Lower leg skin (tissue), 4 donors: ENCODE results near the gene ZNF394. TPM values are rescaled to one million over a fixed set of nuclear protein-coding genes. Genes with fewer than 3 reads are reported as not detected.

ENCODE experiments used
- DNase-seq, 2 donors: peaks; one replicate each; pipeline ENCODE4 v3.0.0-alpha.2; 2019; ENCODE audit warnings: low spot score in 2 of 2
- H3K4me3 ChIP-seq: fragments of 200-600 bp; sonication (generic); 2 replicates; pipeline ENCODE4 v1.5.1; 2017; ENCODE audit warnings: mild to moderate bottlenecking, low read depth; ENCODE audit not compliant: poor library complexity, severe bottlenecking
- POLR2A ChIP-seq, 2 donors: fragments of 450-650 bp; IDR thresholded peaks; one replicate each; pipeline ENCODE4 v1.6.1; 2016 to 2017; ENCODE audit warnings: antibody characterized with exemption in 2 of 2, mild to moderate bottlenecking in 1 of 2, moderate library complexity in 1 of 2
- WGBS, 2 donors: methylation state at CpG; one replicate each; pipeline ENCODE4 v1.1.5; 2018; 5-methylcytosine and 5-hydroxymethylcytosine counted together
- intact Hi-C: fragments of 100-400 bp; cut with DNase I; formaldehyde crosslinking; loops from one replicate; pipeline ENCODE4 v1.15.0; 2023; ENCODE audit warnings: low total_unique reads
- total RNA-seq, 4 donors: library from RNA; depleted of rRNA; stranded (reverse); fragments of >200 nt; gene quantifications; one replicate each; pipeline ENCODE4 v1.1.0, GENCODE V29; 2016
- TF ChIP-seq, protein P1 (sequence below), 3 donors: fragments of 450-650 bp; IDR thresholded peaks; one replicate each; pipeline ENCODE4 v1.5.1; 2016; ENCODE audit warnings: antibody characterized with exemption in 3 of 3, mild to moderate bottlenecking in 3 of 3, moderate library complexity in 2 of 3

Gene ZNF394
- total RNA-seq, 4 donors from 2014 or later: 26.2 to 55.0 (median 40.5) TPM

DNA sequence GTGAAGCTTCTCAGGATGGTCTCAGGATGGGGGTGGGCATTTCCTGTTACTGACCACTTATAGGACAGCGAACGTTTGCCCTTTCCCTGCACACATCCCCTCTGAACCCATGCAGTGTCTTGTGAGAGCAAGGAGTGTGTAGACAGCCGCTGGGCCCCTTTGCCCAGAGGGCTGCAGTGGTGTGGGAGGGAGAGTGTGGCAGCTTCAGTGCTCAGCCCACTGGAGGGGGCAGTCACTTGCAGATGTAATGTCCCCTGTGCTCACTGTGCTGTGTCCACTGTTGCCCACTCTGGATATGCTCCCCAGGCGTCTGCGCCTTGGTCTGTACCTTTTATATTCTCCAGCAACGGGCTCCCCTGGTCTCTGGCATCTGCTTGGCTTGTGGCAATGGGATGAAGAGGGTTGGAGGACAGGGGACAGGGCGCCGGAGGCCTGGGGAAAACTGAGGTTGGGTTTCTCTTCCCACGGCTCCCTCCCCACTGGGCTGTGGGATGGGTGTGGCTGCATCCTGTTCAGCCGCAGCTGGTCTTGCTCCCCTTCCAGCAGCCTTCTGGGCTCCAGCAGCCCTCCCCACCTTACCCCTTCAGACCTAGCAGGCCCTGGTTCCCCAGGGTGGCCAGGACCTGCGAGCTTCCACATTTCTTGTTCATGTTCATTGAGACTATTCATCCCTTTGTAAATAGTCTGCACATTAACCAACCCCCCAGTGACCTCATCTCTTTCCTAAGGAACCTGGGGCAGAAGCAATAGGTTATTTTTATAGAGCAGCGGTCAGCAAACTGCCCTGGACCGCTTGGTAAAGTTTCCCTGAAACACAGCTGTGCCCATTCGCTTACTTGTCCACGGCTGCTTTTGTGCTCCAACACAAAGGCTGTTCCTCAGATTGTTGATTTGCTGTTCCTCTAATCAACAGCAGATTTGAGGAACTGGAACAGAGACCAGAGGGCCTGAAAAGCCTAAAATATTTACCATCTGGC is 21.3 kb downstream of the ZNF394 start:
- intact Hi-C loops: no loop called here
- no peak overlapping the region for H3K4me3 ChIP-seq
- DNase-seq: no peak
- WGBS, 2 donors: 51 to 58% methylated on average over 15 of the region's 15 CpGs
- TF ChIP-seq POLR2A (IDR thresholded peaks at IDR 0.05): no peak
- TF ChIP-seq, protein P1, sequence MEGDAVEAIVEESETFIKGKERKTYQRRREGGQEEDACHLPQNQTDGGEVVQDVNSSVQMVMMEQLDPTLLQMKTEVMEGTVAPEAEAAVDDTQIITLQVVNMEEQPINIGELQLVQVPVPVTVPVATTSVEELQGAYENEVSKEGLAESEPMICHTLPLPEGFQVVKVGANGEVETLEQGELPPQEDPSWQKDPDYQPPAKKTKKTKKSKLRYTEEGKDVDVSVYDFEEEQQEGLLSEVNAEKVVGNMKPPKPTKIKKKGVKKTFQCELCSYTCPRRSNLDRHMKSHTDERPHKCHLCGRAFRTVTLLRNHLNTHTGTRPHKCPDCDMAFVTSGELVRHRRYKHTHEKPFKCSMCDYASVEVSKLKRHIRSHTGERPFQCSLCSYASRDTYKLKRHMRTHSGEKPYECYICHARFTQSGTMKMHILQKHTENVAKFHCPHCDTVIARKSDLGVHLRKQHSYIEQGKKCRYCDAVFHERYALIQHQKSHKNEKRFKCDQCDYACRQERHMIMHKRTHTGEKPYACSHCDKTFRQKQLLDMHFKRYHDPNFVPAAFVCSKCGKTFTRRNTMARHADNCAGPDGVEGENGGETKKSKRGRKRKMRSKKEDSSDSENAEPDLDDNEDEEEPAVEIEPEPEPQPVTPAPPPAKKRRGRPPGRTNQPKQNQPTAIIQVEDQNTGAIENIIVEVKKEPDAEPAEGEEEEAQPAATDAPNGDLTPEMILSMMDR (IDR thresholded peaks at IDR 0.05): no peak

DNA sequence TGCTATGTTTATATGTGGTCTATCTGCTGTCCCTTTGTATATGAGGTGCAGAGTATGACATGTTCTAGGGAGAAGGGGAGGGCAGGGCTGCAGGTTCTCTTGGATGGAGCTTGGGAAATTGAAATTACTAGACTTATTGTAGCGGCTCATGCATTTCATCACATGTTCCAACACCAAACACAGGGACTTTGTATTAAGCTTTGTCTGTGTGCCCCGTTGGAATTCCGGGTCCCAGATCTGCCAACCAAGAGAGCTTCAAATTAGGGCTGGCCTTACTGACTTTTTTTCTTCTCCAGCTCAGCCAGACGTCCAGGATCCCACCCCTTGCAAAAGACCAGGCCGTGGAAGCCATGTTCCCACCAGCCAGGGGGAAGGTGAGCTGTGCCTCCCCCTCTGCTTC is 24.0 kb downstream of the ZNF394 start:
- TF ChIP-seq, protein P1 (IDR thresholded peaks at IDR 0.05): no peak
- no peak for TF ChIP-seq POLR2A (IDR thresholded peaks at IDR 0.05)
- no peak overlapping the region for H3K4me3 ChIP-seq
- 64 to 77% methylated on average over 5 of the region's 5 CpGs for WGBS, 2 donors
- DNase-seq: no peak
- intact Hi-C loops: no loop called here

DNA sequence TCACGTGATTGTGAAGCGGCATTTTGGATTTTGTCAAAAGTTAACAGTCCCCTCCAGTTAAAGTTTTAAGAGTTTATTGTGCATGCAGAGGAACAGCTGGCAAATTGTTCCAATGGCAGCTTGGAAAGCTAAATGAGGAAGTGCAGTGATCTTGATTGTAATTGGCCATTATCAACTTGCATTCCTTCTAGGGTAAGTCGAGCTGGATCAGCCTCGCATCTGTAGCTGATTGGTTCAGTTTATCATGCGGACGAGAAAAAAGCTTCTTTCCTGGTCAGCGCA is 26.8 kb downstream of the ZNF394 start:
- intact Hi-C loops: no loop called here
- TF ChIP-seq, protein P1 (IDR thresholded peaks at IDR 0.05): no peak
- no peak for TF ChIP-seq POLR2A (IDR thresholded peaks at IDR 0.05)
- H3K4me3 ChIP-seq: peak overlapping the region; percentile 81
- no peak for DNase-seq
- 1 to 3% methylated on average over 7 of the region's 7 CpGs for WGBS, 2 donors

DNA sequence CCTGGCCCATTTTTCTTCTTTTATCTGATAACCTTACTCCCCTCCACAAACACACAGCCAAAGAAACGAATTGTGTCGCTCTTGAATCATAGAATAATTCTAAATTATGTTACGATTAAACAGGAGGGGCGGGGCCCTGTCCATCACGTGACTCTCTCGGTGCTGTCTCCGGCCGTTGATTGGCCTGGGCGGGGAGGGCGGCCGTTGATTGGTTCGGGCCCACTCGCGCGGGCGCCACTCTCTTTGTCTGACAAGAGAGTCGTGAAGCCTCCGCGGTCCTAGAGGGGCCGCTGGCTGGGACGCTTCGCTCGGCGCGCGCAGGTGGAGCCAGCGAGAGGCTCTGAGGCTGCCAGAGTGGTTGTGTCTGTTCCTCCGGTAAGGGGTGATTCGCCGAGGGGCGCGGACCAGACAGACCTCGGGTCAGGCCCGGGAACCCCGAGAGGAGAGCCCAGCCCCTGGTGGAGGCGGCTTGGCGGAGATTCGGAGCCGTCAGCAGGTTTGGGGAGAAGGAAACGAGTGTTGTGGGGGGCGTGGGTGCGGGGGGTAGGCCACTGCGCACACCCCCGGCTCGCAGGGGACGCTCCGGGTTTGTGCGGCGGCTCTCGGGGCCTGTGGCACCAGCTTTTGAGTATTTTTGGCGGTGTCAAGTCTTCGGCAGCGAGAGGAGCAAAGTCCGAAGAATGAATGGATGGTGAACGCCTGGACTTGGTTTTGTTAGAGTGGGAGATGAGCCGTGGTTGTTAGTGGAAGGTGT is 27.3 kb downstream of the ZNF394 start, which contains the start of gene ZNF789:
ZNF789 (plus strand) TSS at position 330 of the 754 bp plus-strand sequence. CDS start 3,567 bp downstream, outside the sequence.
- intact Hi-C loops: no loop called here
- peak within 1 kb of the TSS; percentile 81 for H3K4me3 ChIP-seq
- WGBS, 2 donors: 0 to 1% methylated on average over 48 to 54 of the region's 56 CpGs
- TF ChIP-seq, protein P1 (IDR thresholded peaks at IDR 0.05): no peak
- TF ChIP-seq POLR2A (IDR thresholded peaks at IDR 0.05): no peak
- peak; percentile 98 to 100 for DNase-seq

DNA sequence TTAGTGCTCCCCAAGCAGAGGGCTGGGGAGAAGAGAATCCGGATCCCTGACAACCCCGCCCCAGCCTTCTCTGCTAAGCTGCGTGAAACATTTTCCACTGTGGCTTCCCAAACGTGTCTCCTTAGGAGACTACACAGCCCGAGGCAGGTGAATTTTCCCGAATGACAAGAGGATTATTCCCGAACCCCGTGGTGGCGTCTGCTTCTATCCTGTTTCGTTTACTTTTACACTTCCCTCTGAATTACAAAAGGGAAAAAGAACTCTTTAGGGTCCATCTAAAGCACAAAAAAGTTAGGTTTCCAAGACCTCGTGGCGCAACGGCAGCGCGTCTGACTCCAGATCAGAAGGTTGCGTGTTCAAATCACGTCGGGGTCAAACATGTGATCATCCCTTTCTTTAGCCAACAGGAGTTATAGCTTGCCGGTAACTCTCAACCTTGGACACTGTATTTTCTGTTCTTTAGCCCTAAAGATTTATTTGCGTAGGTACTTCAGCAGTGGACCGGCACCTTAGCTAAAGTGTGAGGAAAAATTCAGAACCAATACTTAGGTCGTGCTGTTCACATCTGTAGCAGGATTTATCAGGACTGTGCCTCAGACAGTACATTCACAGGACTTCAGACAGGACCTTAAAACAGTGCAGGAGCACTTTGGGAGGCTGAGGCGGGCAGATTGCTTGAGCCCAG is 30.6 kb downstream of the ZNF394 start:
- H3K4me3 ChIP-seq: no peak overlapping the region
- intact Hi-C loops: no loop called here
- WGBS, 2 donors: 41 to 45% methylated on average over 23 of the region's 23 CpGs
- no peak for DNase-seq
- TF ChIP-seq, protein P1 (IDR thresholded peaks at IDR 0.05): no peak
- no peak for TF ChIP-seq POLR2A (IDR thresholded peaks at IDR 0.05)
